H9 (cell line): Measurements from ENCODE around the gene SBF1. TPM values are rescaled to one million over a fixed set of nuclear protein-coding genes. Genes with fewer than 3 reads are reported as not detected.

Experiments used
- DNase-seq: peaks from one replicate; pipeline ENCODE4 v3.0.0-alpha.2; 2017
- H2AFZ ChIP-seq: one replicate; pipeline ENCODE4 v1.6.1; 2013; ENCODE audit warnings: mild to moderate bottlenecking, low read length, control low read depth, moderate library complexity
- H2AK5ac ChIP-seq: 2 replicates; pipeline ENCODE4 v1.6.1; 2013; ENCODE audit warnings: low read length, control low read depth, mixed read lengths; ENCODE audit not compliant: insufficient read length
- H2BK120ac ChIP-seq: one replicate; pipeline ENCODE4 v1.6.1; 2013; ENCODE audit warnings: low read depth, mild to moderate bottlenecking, low read length, control low read depth, inconsistent platforms; ENCODE audit not compliant: poor library complexity, severe bottlenecking
- H2BK12ac ChIP-seq: 2 replicates; pipeline ENCODE4 v1.6.1; 2013; ENCODE audit warnings: low read length, control low read depth, mixed read lengths, low read depth; ENCODE audit not compliant: insufficient read length
- H2BK15ac ChIP-seq: 2 replicates; pipeline ENCODE4 v1.6.1; 2013; ENCODE audit warnings: low read depth, low read length, control low read depth
- H2BK20ac ChIP-seq: one replicate; pipeline ENCODE4 v1.6.1; 2013; ENCODE audit warnings: low read depth, mild to moderate bottlenecking, low read length, control low read depth, inconsistent platforms; ENCODE audit not compliant: poor library complexity, severe bottlenecking
- H2BK5ac ChIP-seq: 2 replicates; pipeline ENCODE4 v1.6.1; 2013; ENCODE audit warnings: low read length, control low read depth, mixed read lengths; ENCODE audit not compliant: insufficient read length
- H3K14ac ChIP-seq: 2 replicates; pipeline ENCODE4 v1.6.1; 2013; ENCODE audit warnings: low read length, control low read depth; ENCODE audit not compliant: insufficient read depth
- H3K18ac ChIP-seq: 2 replicates; pipeline ENCODE4 v1.6.1; 2013; ENCODE audit warnings: low read depth, mild to moderate bottlenecking, mixed read lengths, low read length, control low read depth; ENCODE audit not compliant: insufficient read length
- H3K23ac ChIP-seq: 2 replicates; pipeline ENCODE4 v1.6.1; 2013; ENCODE audit warnings: low read length, control low read depth, mixed read lengths, low read depth; ENCODE audit not compliant: insufficient read length
- H3K23me2 ChIP-seq: 2 replicates; pipeline ENCODE4 v1.6.1; 2013; ENCODE audit warnings: low read depth, mild to moderate bottlenecking, mixed read lengths, low read length, control low read depth; ENCODE audit not compliant: insufficient read length, poor library complexity, severe bottlenecking
- H3K27ac ChIP-seq: 2 replicates; pipeline ENCODE4 v1.5.1; 2013; ENCODE audit warnings: low read length, control low read depth, mixed read lengths, low read depth; ENCODE audit not compliant: insufficient read length
- H3K27me3 ChIP-seq: 2 replicates; pipeline ENCODE4 v1.6.1; 2013; ENCODE audit warnings: low read length, control low read depth, inconsistent platforms; ENCODE audit not compliant: insufficient read depth
- H3K4ac ChIP-seq: 2 replicates; pipeline ENCODE4 v1.6.1; 2013; ENCODE audit warnings: low read depth, mild to moderate bottlenecking, control low read depth, inconsistent platforms, low read length, moderate library complexity
- H3K4me1 ChIP-seq: 2 replicates; pipeline ENCODE4 v1.6.1; 2013; ENCODE audit warnings: low read length, control low read depth, inconsistent platforms; ENCODE audit not compliant: insufficient read depth
- H3K4me2 ChIP-seq: 2 replicates; pipeline ENCODE4 v1.6.1; 2013; ENCODE audit warnings: low read length, control low read depth, mixed read lengths; ENCODE audit not compliant: insufficient read length, insufficient read depth
- H3K56ac ChIP-seq: 2 replicates; pipeline ENCODE4 v1.6.1; 2013; ENCODE audit warnings: low read depth, mild to moderate bottlenecking, mixed read lengths, low read length, control low read depth; ENCODE audit not compliant: insufficient read length
- H3K79me1 ChIP-seq: 2 replicates; pipeline ENCODE4 v1.6.1; 2013; ENCODE audit warnings: low read depth, mild to moderate bottlenecking, moderate library complexity, low read length, control low read depth, inconsistent platforms; ENCODE audit not compliant: insufficient read depth, poor library complexity, severe bottlenecking
- H3K79me2 ChIP-seq: 2 replicates; pipeline ENCODE4 v1.6.1; 2013; ENCODE audit warnings: low read length, control low read depth, inconsistent platforms; ENCODE audit not compliant: insufficient read depth
- H3K9ac ChIP-seq: 2 replicates; pipeline ENCODE4 v1.6.1; 2013; ENCODE audit warnings: low read length, control low read depth, mixed read lengths; ENCODE audit not compliant: insufficient read length; ENCODE audit errors: extremely low read depth
- H3K9me3 ChIP-seq: one replicate; pipeline ENCODE4 v1.6.1; 2013; ENCODE audit warnings: low read depth, low read length, inconsistent platforms; ENCODE audit not compliant: control insufficient read depth
- H3T11ph ChIP-seq: one replicate; pipeline ENCODE4 v1.6.1; 2013; ENCODE audit warnings: mild to moderate bottlenecking, low read length, control low read depth, inconsistent platforms
- H4K20me1 ChIP-seq: one replicate; pipeline ENCODE4 v1.6.1; 2013; ENCODE audit not compliant: control insufficient read depth, insufficient read length, insufficient read depth
- H4K5ac ChIP-seq: 2 replicates; pipeline ENCODE4 v1.6.1; 2013; ENCODE audit warnings: low read depth, mild to moderate bottlenecking, mixed read lengths, low read length, control low read depth; ENCODE audit not compliant: insufficient read length
- H4K8ac ChIP-seq: replicated peaks from 2 replicates; pipeline ENCODE4 v1.6.1; 2013; ENCODE audit warnings: low read length, control low read depth, mixed read lengths, low read depth; ENCODE audit not compliant: insufficient read length
- H4K91ac ChIP-seq: 2 replicates; pipeline ENCODE4 v1.6.1; 2013; ENCODE audit warnings: low read depth, mild to moderate bottlenecking, moderate library complexity, mixed read lengths, low read length, control low read depth; ENCODE audit not compliant: insufficient read length
- H3K27ac Mint-ChIP-seq, 3 experiments: 2 replicates in 2 of 3; 3 replicates in 1 of 3; pipeline ENCODE4 v1.8.0; 2020 to 2021; ENCODE audit warnings: mixed read lengths in 3 of 3, mild to moderate bottlenecking in 1 of 3, moderate library complexity in 1 of 3
- H3K27me3 Mint-ChIP-seq: 2 replicates; pipeline ENCODE4 v1.8.0; 2021; ENCODE audit warnings: low read depth, mild to moderate bottlenecking, moderate library complexity, mixed read lengths
- H3K36me3 Mint-ChIP-seq, 3 experiments: 2 replicates in 2 of 3; 3 replicates in 1 of 3; pipeline ENCODE4 v1.8.0; 2020 to 2021; ENCODE audit warnings: low read depth in 3 of 3, mixed read lengths in 3 of 3; ENCODE audit not compliant: insufficient read depth in 1 of 3
- H3K4me1 Mint-ChIP-seq, 2 experiments: 2 replicates each; pipeline ENCODE4 v1.8.0; 2020; ENCODE audit warnings: mixed read lengths in 2 of 2
- H3K4me3 Mint-ChIP-seq, 2 experiments: 2 replicates in 1 of 2; 3 replicates in 1 of 2; pipeline ENCODE4 v1.8.0; 2020 to 2021; ENCODE audit warnings: mild to moderate bottlenecking in 2 of 2, mixed read lengths in 2 of 2, moderate library complexity in 1 of 2
- H3K9me3 Mint-ChIP-seq, 2 experiments: 2 replicates in 1 of 2; 3 replicates in 1 of 2; pipeline ENCODE4 v1.8.0; 2020; ENCODE audit warnings: mild to moderate bottlenecking in 2 of 2, mixed read lengths in 2 of 2, moderate library complexity in 1 of 2
- CTCF ChIP-seq: fragments of 200-600 bp; sonication (generic); conservative IDR thresholded peaks from 3 replicates; pipeline ENCODE4 v1.8.0; 2021; ENCODE audit warnings: antibody characterized with exemption, mild to moderate bottlenecking
- WGBS: extraction: QIAGEN DNeasy Blood & Tissue Kit; methylation state at CpG from one replicate; pipeline ENCODE4 v1.1.7; 2013; ENCODE audit warnings: missing lambda C conversion rate, low lambda C conversion rate, mixed read lengths; ENCODE audit not compliant: insufficient read length; ENCODE audit errors: extremely low coverage; 5-methylcytosine and 5-hydroxymethylcytosine counted together
- total RNA-seq: library from RNA; stranded (reverse); gene quantifications from 2 replicates; pipeline ENCODE4 v1.2.1, GENCODE V29; 2021

SBF1 gene
- total RNA-seq, 1 experiment from 2014 or later, result 69.8 TPM

GRCh38 chr22:50396751-50397370 is 78.0 kb downstream of the SBF1 start:
- H3K23ac ChIP-seq, result no peak overlapping the region
- Mint-ChIP-seq H3K27me3 (no peaks in the 10 kb centered on the region), H3K27ac (peak overlapping the region; percentile 4 to 85 (median 65); a peak in 6 of 7 replicates), H3K4me1 (peaks cover 13 to 16% of the 10 kb centered on the region in 2 experiments), H3K9me3 (no peaks in the 10 kb centered on the region), H3K4me3 (no peak overlapping the region), H3K36me3 (peaks cover 11 to 45% (median 28%) of the 10 kb centered on the region in 3 experiments; a peak in 6 of 7 replicates)
- H4K8ac ChIP-seq, result no peak overlapping the region
- H3K18ac ChIP-seq, result no peak overlapping the region
- H2BK120ac ChIP-seq, result no peak overlapping the region
- no CpG with 5 or more reads among the region's 6 CpGs for WGBS
- no peaks in the 10 kb centered on the region for H3K27me3 ChIP-seq
- H4K5ac ChIP-seq, result no peak overlapping the region
- no peaks in the 10 kb centered on the region for H4K20me1 ChIP-seq
- H3K4me2 ChIP-seq, result no peak overlapping the region
- H2BK12ac ChIP-seq, result no peak overlapping the region
- H2BK5ac ChIP-seq, result no peak overlapping the region
- no peak overlapping the region for H2AFZ ChIP-seq
- DNase-seq, result no peak
- TF ChIP-seq CTCF, result no peak
- no peak overlapping the region for H2BK15ac ChIP-seq
- no peaks in the 10 kb centered on the region for H3K79me1 ChIP-seq
- no peak overlapping the region for H3K4ac ChIP-seq
- no peak overlapping the region for H4K91ac ChIP-seq
- no peak overlapping the region for H3K27ac ChIP-seq
- H2AK5ac ChIP-seq, result no peak overlapping the region
- H3K14ac ChIP-seq, result no peak overlapping the region
- no peak overlapping the region for H3T11ph ChIP-seq
- H3K23me2 ChIP-seq, result no peaks in the 10 kb centered on the region
- H3K56ac ChIP-seq, result no peak overlapping the region
- no peaks in the 10 kb centered on the region for H3K79me2 ChIP-seq
- H2BK20ac ChIP-seq, result no peak overlapping the region
- H3K9me3 ChIP-seq, result no peaks in the 10 kb centered on the region
- no peaks in the 10 kb centered on the region for H3K4me1 ChIP-seq
- no peak overlapping the region for H3K9ac ChIP-seq

Other genes starting within 250 kb of the SBF1 start
- 28.4 and 29.0 TPM in 2 replicates for gene TUBGCP6, start 230.0 kb downstream of the SBF1 start, total RNA-seq
- gene HDAC10, start 223.8 kb downstream of the SBF1 start, total RNA-seq, result 41.1 and 45.0 TPM in 2 replicates
- 31.3 and 32.3 TPM in 2 replicates for gene MAPK12, start 213.4 kb downstream of the SBF1 start, total RNA-seq
- gene MAPK11, start 204.7 kb downstream of the SBF1 start, total RNA-seq, result 1.5 and 2.1 TPM in 2 replicates
- gene PLXNB2, start 167.4 kb downstream of the SBF1 start, total RNA-seq, result 84.4 and 87.6 TPM in 2 replicates
- 1.0 and 1.5 TPM in 2 replicates for gene DENND6B, start 148.0 kb downstream of the SBF1 start, total RNA-seq
- 41.2 and 42.6 TPM in 2 replicates for gene PPP6R2, start 131.7 kb downstream of the SBF1 start, total RNA-seq
- gene ADM2, start 6.5 kb upstream of the SBF1 start, total RNA-seq, result 11.4 and 11.9 TPM in 2 replicates
- gene MIOX, start 11.8 kb upstream of the SBF1 start, total RNA-seq, result 1.4 and 1.5 TPM in 2 replicates
- gene LMF2, start 32.7 kb upstream of the SBF1 start, total RNA-seq, result 43.6 and 46.0 TPM in 2 replicates
- 76.2 and 78.1 TPM in 2 replicates for gene NCAPH2, start 33.2 kb upstream of the SBF1 start, total RNA-seq
- 3.3 and 3.4 TPM in 2 replicates for gene SCO2, start 50.6 kb upstream of the SBF1 start, total RNA-seq
- 0.61 and 1.0 TPM in 2 replicates for gene TYMP, start 55.0 kb upstream of the SBF1 start, total RNA-seq
- not detected in 2 replicates for gene KLHDC7B, start 70.9 kb upstream of the SBF1 start, total RNA-seq
- 0.85 and 0.97 TPM in 2 replicates for gene SYCE3, start 87.9 kb upstream of the SBF1 start, total RNA-seq
- 65.7 and 68.3 TPM in 2 replicates for gene CPT1B, start 103.4 kb upstream of the SBF1 start, total RNA-seq
- gene CHKB, start 107.8 kb upstream of the SBF1 start, total RNA-seq, result 64.1 and 64.9 TPM in 2 replicates
- 5.7 and 5.9 TPM in 2 replicates for gene MAPK8IP2, start 125.8 kb upstream of the SBF1 start, total RNA-seq
- 10.3 and 11.0 TPM in 2 replicates for gene ARSA, start 153.1 kb upstream of the SBF1 start, total RNA-seq
- 8.4 and 8.7 TPM in 2 replicates for gene SHANK3, start 197.8 kb upstream of the SBF1 start, total RNA-seq